Measurements from ENCODE around the gene ADPRHL1.

- TF ChIP-seq CTCF (IDR thresholded peaks at IDR 0.05; ENCODE audit: low read length) = no peak
- no peak for TF ChIP-seq EZH2 (IDR thresholded peaks at IDR 0.05; ENCODE audit: borderline replicate concordance, low read length)
Observed at GRCh38 chr13:113474179-113474578, 20.9 kb upstream of the ADPRHL1 start.
